A673 (cell line): Measurements from ENCODE around the gene STUB1. TPM values are rescaled to one million over a fixed set of nuclear protein-coding genes. Genes with fewer than 3 reads are reported as not detected.

Source experiments
- BruUV-seq: library from RNA; stranded (reverse); fragments of 400-500 nt; replicated peaks from 2 replicates; lab custom pipeline; 2021; lab: Mats Ljungman, UMichigan
- CTCF ChIA-PET: fragments of 300-600 bp; sonication (Branson Sonifier 250); formaldehyde crosslinking; loops from one replicate; lab custom pipeline; 2022; ENCODE audit warnings: antibody characterized with exemption; lab: Charles Lee
- POLR2A ChIA-PET: fragments of 300-600 bp; sonication (Branson Sonifier 250); formaldehyde crosslinking; loops from one replicate; lab custom pipeline; 2022; ENCODE audit warnings: antibody characterized with exemption; ENCODE audit not compliant: low non-redundant PET; lab: Charles Lee
- DNase-seq: peaks from one replicate; pipeline ENCODE4 v3.0.0-alpha.2; 2015; ENCODE audit warnings: low spot score
- H3K27ac ChIP-seq: fragments of 200-600 bp; sonication (generic); 2 replicates; pipeline ENCODE4 v1.5.1; 2016; ENCODE audit warnings: mixed run types, low read depth, mild to moderate bottlenecking, mixed read lengths, antibody characterized with exemption, low read length; ENCODE audit not compliant: poor library complexity, severe bottlenecking
- H3K27me3 ChIP-seq: fragments of 200-600 bp; sonication (generic); replicated peaks from 2 replicates; pipeline ENCODE4 v1.6.1; 2017; ENCODE audit warnings: mixed run types, low read depth, mild to moderate bottlenecking, mixed read lengths, antibody characterized with exemption, low read length; ENCODE audit not compliant: insufficient read depth, poor library complexity
- H3K36me3 ChIP-seq: fragments of 200-600 bp; sonication (generic); 2 replicates; pipeline ENCODE4 v1.6.1; 2016; ENCODE audit warnings: mixed run types, mild to moderate bottlenecking, mixed read lengths, antibody characterized with exemption, low read length; ENCODE audit not compliant: insufficient read depth, poor library complexity, severe bottlenecking
- H3K4me1 ChIP-seq: fragments of 200-600 bp; sonication (generic); 2 replicates; pipeline ENCODE4 v1.6.1; 2017; ENCODE audit warnings: mixed run types, mild to moderate bottlenecking, mixed read lengths, antibody characterized with exemption, low read length; ENCODE audit not compliant: insufficient read depth, poor library complexity, severe bottlenecking
- H3K4me3 ChIP-seq: fragments of 200-600 bp; sonication (generic); 2 replicates; pipeline ENCODE4 v1.5.1; 2016; ENCODE audit warnings: low read depth, mixed run types, mild to moderate bottlenecking, mixed read lengths, low read length; ENCODE audit not compliant: poor library complexity, severe bottlenecking
- H3K9me3 ChIP-seq: fragments of 200-600 bp; sonication (generic); 2 replicates; pipeline ENCODE4 v1.6.1; 2016; ENCODE audit warnings: mixed run types, low read depth, mild to moderate bottlenecking, mixed read lengths, antibody characterized with exemption, low read length; ENCODE audit not compliant: poor library complexity, severe bottlenecking
- CTCF ChIP-seq: fragments of 300-800, 200-600 bp; sonication (generic); conservative IDR thresholded peaks from 2 replicates; pipeline ENCODE4 v1.5.1; 2017; ENCODE audit warnings: low read depth, mild to moderate bottlenecking, antibody characterized with exemption, low read length, moderate library complexity, mixed read lengths
- EZH2 ChIP-seq: fragments of 200-600 bp; sonication (generic); IDR thresholded peaks from 2 replicates; pipeline ENCODE4 v1.6.1; 2017; ENCODE audit warnings: borderline replicate concordance, low read depth, mild to moderate bottlenecking, mixed read lengths, antibody characterized with exemption, low read length; ENCODE audit not compliant: poor library complexity, severe bottlenecking
- intact Hi-C: fragments of 100-400 bp; cut with micrococcal nuclease; formaldehyde crosslinking; loops from one replicate; pipeline ENCODE4 v1.10.0; 2022; ENCODE audit not compliant: unreplicated experiment
- total RNA-seq: library from RNA; stranded (reverse); gene quantifications from 2 replicates; pipeline ENCODE4 v1.2.3, GENCODE V29; 2021

The STUB1 gene
- total RNA-seq, 1 experiment from 2014 or later = 88.2 TPM

GRCh38 chr16:719815-720446, 39.7 kb downstream of the STUB1 start:
- no TSS peak for BruUV-seq
- TF ChIP-seq EZH2 (no peak), CTCF (0 out of 2 replicates have a peak, but pooled peaks have one; percentile 26)
- no peaks in the 10 kb centered on the region for H3K36me3 ChIP-seq
- DNase-seq = peak; percentile 39
- H3K9me3 ChIP-seq = no peaks in the 10 kb centered on the region
- H3K4me1 ChIP-seq = peaks cover 8% of the 10 kb centered on the region
- peak overlapping the region; percentile 69 for H3K4me3 ChIP-seq
- intact Hi-C loops = loop anchor here (10.0 kb wide), 1 partner anchor 335 kb away; no protein-coding TSS in a partner anchor
- ChIA-PET POLR2A (no interaction called here), CTCF (interaction anchor here (0.6 to 1.9 kb wide), 4 partner anchors 10 to 294 kb away, joined by 5 to 8 read pairs (median 8); partner anchors contain the start of gene RPUSD1)
- peaks cover 31% of the 10 kb centered on the region for H3K27me3 ChIP-seq
- peak overlapping the region; percentile 83 for H3K27ac ChIP-seq

GRCh38 chr16:720447-720989, 40.3 kb downstream of the STUB1 start:
- H3K27me3 ChIP-seq = peaks cover 27% of the 10 kb centered on the region
- POLR2A ChIA-PET = no interaction called here

More at GRCh38 chr16:720447-720989, 40.3 kb downstream of the STUB1 start:
- Histone ChIP-seq H3K36me3 (no peaks in the 10 kb centered on the region), H3K4me1 (peaks cover 8% of the 10 kb centered on the region), H3K9me3 (no peaks in the 10 kb centered on the region), H3K27ac (peak overlapping the region; percentile 83), H3K4me3 (peak overlapping the region; percentile 69)
- BruUV-seq = no TSS peak
- TF ChIP-seq CTCF (peak; percentile 38; the same call in 1 of the 2 replicates), EZH2 (no peak)
- intact Hi-C loops = no loop called here
- CTCF ChIA-PET = interaction anchor here (1.2 to 1.9 kb wide), 2 partner anchors 10 to 67 kb away, joined by 5 to 8 read pairs; partner anchors contain the start of gene RPUSD1
- peak; percentile 81 for DNase-seq
